K562 (cell line): ENCODE measurements around the gene ITSN1. TPM values are rescaled to one million over a fixed set of nuclear protein-coding genes. Genes with fewer than 3 reads are reported as not detected.
"Not testable (repeated sequence)": the region's sequence is repeated elsewhere in the genome, so short reads cannot be mapped to it uniquely, and the experiment has no call there.

Experiments used
- ARID1B ChIP-seq: fragments of 450-650 bp; IDR thresholded peaks from 2 replicates; pipeline ENCODE4 v1.6.1; 2016; ENCODE audit warnings: antibody characterized with exemption, mild to moderate bottlenecking, inconsistent platforms
- ATF1 ChIP-seq, 2 experiments: fragments of 450-650 bp in 1 of 2; IDR thresholded peaks; 2 replicates each; pipeline ENCODE4 v1.6.1; 2016; ENCODE audit warnings: missing compliant biosample characterization in 1 of 2, missing genetic modification characterization in 1 of 2
- ATF7 ChIP-seq: fragments of 450-650 bp; IDR thresholded peaks from 2 replicates; pipeline ENCODE4 v1.7.1; 2014; ENCODE audit warnings: mild to moderate bottlenecking, moderate library complexity
- CEBPB ChIP-seq: fragments of 450-650 bp; IDR thresholded peaks from 2 replicates; pipeline ENCODE4 v1.6.1; 2016; ENCODE audit warnings: missing genetic modification characterization, missing compliant biosample characterization
- EGR1 ChIP-seq: fragments of 450-650 bp; conservative IDR thresholded peaks from 2 replicates; pipeline ENCODE4 v1.6.1; 2017; ENCODE audit warnings: mild to moderate bottlenecking
- FOXA3 ChIP-seq, 2 experiments: fragments of 450-650 bp in 1 of 2; sonication (generic) in 1 of 2; formaldehyde crosslinking; IDR thresholded peaks in 1 of 2; conservative IDR thresholded peaks in 1 of 2; 2 replicates each; pipeline versions ENCODE4 v1.4.0 to v1.8.0; 2020 to 2022; ENCODE audit warnings: mild to moderate bottlenecking in 2 of 2, missing genetic modification reagents in 1 of 2
- FOXK2 ChIP-seq, 2 experiments: fragments of 450-650 bp; IDR thresholded peaks in 1 of 2; conservative IDR thresholded peaks in 1 of 2; 2 replicates each; pipeline ENCODE4 v1.6.1; 2016; ENCODE audit warnings: low read depth in 2 of 2, mild to moderate bottlenecking in 1 of 2
- KLF1 ChIP-seq: fragments of 450-650 bp; IDR thresholded peaks from 2 replicates; pipeline ENCODE4 v1.6.1; 2016; ENCODE audit warnings: missing genetic modification characterization, missing compliant biosample characterization
- KLF6 ChIP-seq: fragments of 250-450 bp; sonication (Bioruptor Pico); IDR thresholded peaks from 2 replicates; pipeline ENCODE4 v1.4.0; 2020; ENCODE audit warnings: mild to moderate bottlenecking, moderate library complexity, borderline replicate concordance
- L3MBTL2 ChIP-seq: fragments of 450-650 bp; IDR thresholded peaks from 2 replicates; pipeline ENCODE4 v1.6.1; 2016; ENCODE audit warnings: mild to moderate bottlenecking, moderate library complexity
- MIER1 ChIP-seq: fragments of 450-650 bp; IDR thresholded peaks from 2 replicates; pipeline ENCODE4 v1.6.1; 2016; ENCODE audit warnings: antibody characterized with exemption, mild to moderate bottlenecking, low read depth
- NRF1 ChIP-seq, 2 experiments: fragments of 450-650 bp; IDR thresholded peaks in 1 of 2; conservative IDR thresholded peaks in 1 of 2; 2 replicates each; pipeline ENCODE4 v1.6.1; 2014; ENCODE audit warnings: mild to moderate bottlenecking in 2 of 2
- RFX7 ChIP-seq: fragments of 250-450 bp; sonication (Bioruptor Pico); IDR thresholded peaks from 2 replicates; pipeline ENCODE4 v1.5.1; 2021; ENCODE audit warnings: mild to moderate bottlenecking
- TBP ChIP-seq: optimal IDR thresholded peaks from 2 replicates; pipeline ENCODE3; 2011; ENCODE audit warnings: low read depth, low read length, improper control_type of control experiment
- TOE1 ChIP-seq, 2 experiments: fragments of 450-650 bp in 1 of 2; sonication (generic) in 1 of 2; formaldehyde crosslinking in 1 of 2; IDR thresholded peaks; 2 replicates each; pipeline versions ENCODE4 v1.7.1 to v1.8.0; 2016 to 2022; ENCODE audit warnings: borderline replicate concordance in 2 of 2, mild to moderate bottlenecking in 2 of 2, antibody characterized with exemption in 1 of 2, inconsistent platforms in 1 of 2, low read depth in 1 of 2, missing genetic modification reagents in 1 of 2, moderate library complexity in 1 of 2
- polyA plus RNA-seq, 8 experiments: library from polyadenylated mRNA; depleted of rRNA in 4 of 8; stranded (reverse) in 5 of 8; unstranded in 3 of 8; fragments of >200 nt; fragmentation: Nextera tagmentation in 2 of 8; fragmentation: Illumina TruSeq in 1 of 8; extraction: Ambion mirVana in 2 of 8; extraction: Trizol in 1 of 8; gene quantifications; 2 replicates each; pipeline versions ENCODE4 v1.2.1 to v1.2.3, GENCODE V29; 2011 to 2014; ENCODE audit warnings: inconsistent platforms in 1 of 8, missing spikeins in 1 of 8
- total RNA-seq, 7 experiments: library from RNA; depleted of rRNA in 6 of 7; stranded (reverse); fragments of >200 nt in 6 of 7; fragmentation: Illumina TruSeq in 2 of 7; extraction: Trizol in 2 of 7; gene quantifications; 2 replicates each; pipeline versions ENCODE4 v1.2.1 to v1.2.3, GENCODE V29; 2011 to 2021; ENCODE audit warnings: low replicate concordance in 1 of 7
- TF ChIP-seq, protein P1 (sequence below): fragments of 450-650 bp; IDR thresholded peaks from 2 replicates; pipeline ENCODE4 v1.6.1; 2014; ENCODE audit warnings: low read depth, mild to moderate bottlenecking, moderate library complexity, borderline replicate concordance
- TF ChIP-seq, protein P2 (sequence below), 2 experiments: fragments of 250-450 bp in 1 of 2; fragments of 450-650 bp in 1 of 2; sonication (Bioruptor Pico) in 1 of 2; IDR thresholded peaks; 2 replicates each; pipeline versions ENCODE4 v1.6.1 to v1.8.0; 2016 to 2021; ENCODE audit warnings: mild to moderate bottlenecking in 2 of 2, moderate library complexity in 2 of 2, missing compliant biosample characterization in 1 of 2, missing genetic modification characterization in 1 of 2
- TF ChIP-seq, protein P3 (sequence below): fragments of 450-650 bp; conservative IDR thresholded peaks from 2 replicates; pipeline ENCODE4 v1.6.1; 2016; ENCODE audit warnings: missing genetic modification characterization, low read depth, mild to moderate bottlenecking, missing compliant biosample characterization, moderate library complexity

Gene ITSN1
- total and polyA plus RNA-seq, 9 of the 15 experiments (the other 6 are each of a cell fraction or from before 2014, with no cell fraction given), result 1.1 to 12.6 (median 4.8) TPM

DNA sequence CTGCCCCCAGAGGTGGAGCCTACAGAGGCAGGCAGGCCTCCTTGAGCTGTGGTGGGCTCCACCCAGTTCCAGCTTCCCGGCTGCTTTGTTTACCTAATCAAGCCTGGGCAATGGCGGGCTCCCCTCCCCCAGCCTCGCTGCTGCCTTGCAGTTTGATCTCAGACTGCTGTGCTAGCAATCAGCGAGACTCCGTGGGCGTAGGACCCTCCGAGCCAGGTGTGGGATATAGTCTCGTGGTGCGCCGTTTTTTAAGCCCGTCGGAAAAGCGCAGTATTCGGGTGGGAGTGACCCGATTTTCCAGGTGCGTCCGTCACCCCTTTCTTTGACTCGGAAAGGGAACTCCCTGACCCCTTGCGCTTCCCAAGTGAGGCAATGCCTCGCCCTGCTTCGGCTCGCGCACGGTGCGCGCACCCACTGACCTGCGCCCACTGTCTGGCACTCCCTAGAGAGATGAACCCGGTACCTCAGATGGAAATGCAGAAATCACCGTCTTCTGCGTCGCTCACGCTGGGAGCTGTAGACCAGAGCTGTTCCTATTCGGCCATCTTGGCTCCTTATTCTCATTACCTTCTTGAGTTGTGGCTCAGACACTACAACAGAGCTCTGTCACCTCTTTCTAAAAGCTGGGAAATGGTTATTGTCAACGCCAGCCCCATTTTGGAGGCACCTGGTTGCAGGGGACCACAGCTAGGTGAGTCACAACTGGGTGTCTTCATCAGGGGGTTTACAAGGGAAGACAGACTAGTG lies 288.9 kb downstream of the ITSN1 start (continued):
- TF ChIP-seq TOE1 (IDR thresholded peaks at IDR 0.05; ENCODE audit: borderline replicate concordance), result 0 out of 2 replicates have a peak, but pooled peaks have one; percentile 44
- TF ChIP-seq TOE1 (CRISPR knock-in tag; IDR thresholded peaks at IDR 0.05; ENCODE audit: borderline replicate concordance, low read depth); ATF1 (CRISPR knock-in tag; IDR thresholded peaks at IDR 0.05): not testable (repeated sequence)
- peak; percentile 37; the same call in 1 of the 2 replicates for TF ChIP-seq L3MBTL2
- TF ChIP-seq KLF1 (tag), result 0 out of 2 replicates have a peak, but pooled peaks have one; percentile 45
- peak; percentile 51 for TF ChIP-seq ATF1 (tag; IDR thresholded peaks at IDR 0.05)
- TF ChIP-seq MIER1, result 0 out of 2 replicates have a peak, but pooled peaks have one; percentile 22
- TF ChIP-seq NRF1 (conservative IDR thresholded peaks at IDR 0.05 in 1 of 2, IDR thresholded peaks at IDR 0.05 in 1 of 2), result peak; percentile 70 to 78
- TF ChIP-seq ARID1B, result peak; percentile 19; the same call in 1 of the 2 replicates
- 0 out of 2 replicates have a peak, but pooled peaks have one; percentile 35 for TF ChIP-seq CEBPB (tag)
- TF ChIP-seq, protein P1, sequence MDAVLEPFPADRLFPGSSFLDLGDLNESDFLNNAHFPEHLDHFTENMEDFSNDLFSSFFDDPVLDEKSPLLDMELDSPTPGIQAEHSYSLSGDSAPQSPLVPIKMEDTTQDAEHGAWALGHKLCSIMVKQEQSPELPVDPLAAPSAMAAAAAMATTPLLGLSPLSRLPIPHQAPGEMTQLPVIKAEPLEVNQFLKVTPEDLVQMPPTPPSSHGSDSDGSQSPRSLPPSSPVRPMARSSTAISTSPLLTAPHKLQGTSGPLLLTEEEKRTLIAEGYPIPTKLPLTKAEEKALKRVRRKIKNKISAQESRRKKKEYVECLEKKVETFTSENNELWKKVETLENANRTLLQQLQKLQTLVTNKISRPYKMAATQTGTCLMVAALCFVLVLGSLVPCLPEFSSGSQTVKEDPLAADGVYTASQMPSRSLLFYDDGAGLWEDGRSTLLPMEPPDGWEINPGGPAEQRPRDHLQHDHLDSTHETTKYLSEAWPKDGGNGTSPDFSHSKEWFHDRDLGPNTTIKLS, result peak; percentile 18; the same call in 1 of the 2 replicates
- TF ChIP-seq FOXA3 (CRISPR knock-in tag; conservative IDR thresholded peaks at IDR 0.05 in 1 of 2, IDR thresholded peaks at IDR 0.05 in 1 of 2), result peak in 1 of 2 experiments; percentile 78; a peak in 2 of 4 replicates
- peak; percentile 69 for TF ChIP-seq EGR1
- TF ChIP-seq, protein P2, sequence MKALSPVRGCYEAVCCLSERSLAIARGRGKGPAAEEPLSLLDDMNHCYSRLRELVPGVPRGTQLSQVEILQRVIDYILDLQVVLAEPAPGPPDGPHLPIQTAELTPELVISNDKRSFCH (CRISPR knock-in tag; IDR thresholded peaks at IDR 0.05), result not testable (repeated sequence)
- TF ChIP-seq, protein P2 (tag; IDR thresholded peaks at IDR 0.05), result peak; percentile 69; the same call in 1 of the 2 replicates
- TF ChIP-seq RFX7 (CRISPR knock-in tag), result peak; percentile 68; the same call in 1 of the 2 replicates
- 0 out of 2 replicates have a peak, but pooled peaks have one; percentile 16 for TF ChIP-seq KLF6 (CRISPR knock-in tag)
- TF ChIP-seq, protein P3, sequence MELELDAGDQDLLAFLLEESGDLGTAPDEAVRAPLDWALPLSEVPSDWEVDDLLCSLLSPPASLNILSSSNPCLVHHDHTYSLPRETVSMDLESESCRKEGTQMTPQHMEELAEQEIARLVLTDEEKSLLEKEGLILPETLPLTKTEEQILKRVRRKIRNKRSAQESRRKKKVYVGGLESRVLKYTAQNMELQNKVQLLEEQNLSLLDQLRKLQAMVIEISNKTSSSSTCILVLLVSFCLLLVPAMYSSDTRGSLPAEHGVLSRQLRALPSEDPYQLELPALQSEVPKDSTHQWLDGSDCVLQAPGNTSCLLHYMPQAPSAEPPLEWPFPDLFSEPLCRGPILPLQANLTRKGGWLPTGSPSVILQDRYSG (tag), result peak; percentile 76
- TF ChIP-seq FOXK2 (conservative IDR thresholded peaks at IDR 0.05 in 1 of 2, IDR thresholded peaks at IDR 0.05 in 1 of 2; ENCODE audit: low read depth in 2 of 2), result peak; percentile 91 to 92
- peak; percentile 40; the same call in 1 of the 2 replicates for TF ChIP-seq ATF7
- TF ChIP-seq TBP, result peak; percentile 22
